Measurements from ENCODE around the gene EMILIN1.

EMILIN1 gene

GRCh38 chr2:27038631-27039339 is 39.6 kb upstream of the EMILIN1 start:
- peaks cover 11 to 83% (median 60%) of the 10 kb centered on the region in 4 experiments for H3K36me3 ChIP-seq (ENCODE audit: control insufficient read depth in 4 of 4, insufficient read depth in 4 of 4, low read length in 3 of 4)
- no peak overlapping the region for H3K4me3 ChIP-seq (ENCODE audit: control insufficient read depth in 1 of 7, extremely low read depth in 1 of 7, insufficient read depth in 4 of 7, low read depth in 2 of 7, low read length in 6 of 7)
- ChIA-PET POLR2A (interaction anchor here (1.3 kb wide), 1 partner anchor 77 kb away, joined by 4 read pairs; no protein-coding TSS in a partner anchor), CTCF (interaction anchor here (0.5 to 8.5 kb wide), 8 partner anchors 10 to 53 kb away, joined by 3 to 76 read pairs (median 3); partner anchors contain the start of gene AGBL5)
- no peaks in the 10 kb centered on the region for H3K9me3 ChIP-seq (ENCODE audit: control extremely low read depth in 1 of 5, control insufficient read depth in 4 of 5, insufficient read depth in 2 of 5, low read depth in 1 of 5, low read length in 4 of 5)
- H3K4me1 ChIP-seq (ENCODE audit: control extremely low read depth in 1 of 4, control insufficient read depth in 4 of 4, insufficient read depth in 4 of 4, low read length in 3 of 4), result peaks cover 0 to 6% (median 4%) of the 10 kb centered on the region in 4 experiments
- no peak for DNase-seq
- WGBS (ENCODE audit: insufficient coverage), result 96% methylated on average over 15 of the region's 17 CpGs
- no peaks in the 10 kb centered on the region for H3K27me3 ChIP-seq (replicated peaks in 2 of 5; ENCODE audit: control insufficient read depth in 4 of 5, insufficient read depth in 5 of 5, low read length in 4 of 5)
- H3K27ac ChIP-seq (ENCODE audit: insufficient read depth in 1 of 2, low read depth in 1 of 2, low read length in 2 of 2, poor library complexity in 1 of 2, severe bottlenecking in 2 of 2), result no peak overlapping the region

- H3K36me3 ChIP-seq (ENCODE audit: control insufficient read depth in 4 of 4, insufficient read depth in 4 of 4, low read length in 3 of 4), result peaks cover 11 to 83% (median 60%) of the 10 kb centered on the region in 4 experiments
- H3K4me1 ChIP-seq (ENCODE audit: control extremely low read depth in 1 of 4, control insufficient read depth in 4 of 4, insufficient read depth in 4 of 4, low read length in 3 of 4), result no peaks in the 10 kb centered on the region
- whole genome bisulfite sequencing (ENCODE audit: insufficient coverage), result 95% methylated on average over 3 of the region's 6 CpGs
- H3K4me3 ChIP-seq (ENCODE audit: control insufficient read depth in 1 of 7, extremely low read depth in 1 of 7, insufficient read depth in 4 of 7, low read depth in 2 of 7, low read length in 6 of 7), result no peak overlapping the region
- ChIA-PET POLR2A (interaction anchor here (1.3 kb wide), 1 partner anchor 78 kb away, joined by 4 read pairs; no protein-coding TSS in a partner anchor), CTCF (interaction anchor here (0.5 to 8.5 kb wide), 6 partner anchors 9 to 43 kb away, joined by 3 to 76 read pairs (median 3); partner anchors contain the start of gene AGBL5)
- DNase-seq, result no peak
- no peaks in the 10 kb centered on the region for H3K27me3 ChIP-seq (replicated peaks in 2 of 5; ENCODE audit: control insufficient read depth in 4 of 5, insufficient read depth in 5 of 5, low read length in 4 of 5)
- no peaks in the 10 kb centered on the region for H3K9me3 ChIP-seq (ENCODE audit: control extremely low read depth in 1 of 5, control insufficient read depth in 4 of 5, insufficient read depth in 2 of 5, low read depth in 1 of 5, low read length in 4 of 5)
- H3K27ac ChIP-seq (ENCODE audit: insufficient read depth in 1 of 2, low read depth in 1 of 2, low read length in 2 of 2, poor library complexity in 1 of 2, severe bottlenecking in 2 of 2), result no peak overlapping the region
These were observed 39.0 kb upstream of the EMILIN1 start for GRCh38 chr2:27039426-27039825.

GRCh38 chr2:27039871-27040270 is 38.5 kb upstream of the EMILIN1 start:
- H3K4me3 ChIP-seq (ENCODE audit: control insufficient read depth in 1 of 7, extremely low read depth in 1 of 7, insufficient read depth in 4 of 7, low read depth in 2 of 7, low read length in 6 of 7), result no peak overlapping the region
- POLR2A ChIA-PET, result interaction anchor here (1.3 kb wide), 1 partner anchor 78 kb away, joined by 4 read pairs; no protein-coding TSS in a partner anchor

GRCh38 chr2:27040282-27040681 is 38.1 kb upstream of the EMILIN1 start:
- H3K4me1 ChIP-seq (ENCODE audit: control extremely low read depth in 1 of 4, control insufficient read depth in 4 of 4, insufficient read depth in 4 of 4, low read length in 3 of 4), result no peaks in the 10 kb centered on the region
- H3K4me3 ChIP-seq (ENCODE audit: control insufficient read depth in 1 of 7, extremely low read depth in 1 of 7, insufficient read depth in 4 of 7, low read depth in 2 of 7, low read length in 6 of 7), result no peak overlapping the region
- H3K27me3 ChIP-seq (replicated peaks in 2 of 5; ENCODE audit: control insufficient read depth in 4 of 5, insufficient read depth in 5 of 5, low read length in 4 of 5), result no peaks in the 10 kb centered on the region
- H3K9me3 ChIP-seq (ENCODE audit: control extremely low read depth in 1 of 5, control insufficient read depth in 4 of 5, insufficient read depth in 2 of 5, low read depth in 1 of 5, low read length in 4 of 5), result no peaks in the 10 kb centered on the region
- DNase-seq, result no peak
- peaks cover 11 to 79% (median 58%) of the 10 kb centered on the region in 4 experiments for H3K36me3 ChIP-seq (ENCODE audit: control insufficient read depth in 4 of 4, insufficient read depth in 4 of 4, low read length in 3 of 4)
- ChIA-PET CTCF (interaction anchor here (1.2 to 8.5 kb wide), 3 partner anchors 8 to 41 kb away, joined by 3 to 76 read pairs (median 3); partner anchors contain the start of gene AGBL5), POLR2A (no interaction called here)
- WGBS (ENCODE audit: insufficient coverage), result 97% methylated on average over 7 of the region's 8 CpGs
- H3K27ac ChIP-seq (ENCODE audit: insufficient read depth in 1 of 2, low read depth in 1 of 2, low read length in 2 of 2, poor library complexity in 1 of 2, severe bottlenecking in 2 of 2), result no peak overlapping the region

More at GRCh38 chr2:27039871-27040270, 38.5 kb upstream of the EMILIN1 start:
- no peak overlapping the region for H3K27ac ChIP-seq (ENCODE audit: insufficient read depth in 1 of 2, low read depth in 1 of 2, low read length in 2 of 2, poor library complexity in 1 of 2, severe bottlenecking in 2 of 2)
- WGBS (ENCODE audit: insufficient coverage), result 100% methylated on average over 4 of the region's 7 CpGs
- H3K27me3 ChIP-seq (replicated peaks in 2 of 5; ENCODE audit: control insufficient read depth in 4 of 5, insufficient read depth in 5 of 5, low read length in 4 of 5), result no peaks in the 10 kb centered on the region
- DNase-seq, result no peak
- no peaks in the 10 kb centered on the region for H3K4me1 ChIP-seq (ENCODE audit: control extremely low read depth in 1 of 4, control insufficient read depth in 4 of 4, insufficient read depth in 4 of 4, low read length in 3 of 4)
- no peaks in the 10 kb centered on the region for H3K9me3 ChIP-seq (ENCODE audit: control extremely low read depth in 1 of 5, control insufficient read depth in 4 of 5, insufficient read depth in 2 of 5, low read depth in 1 of 5, low read length in 4 of 5)
- CTCF ChIA-PET, result interaction anchor here (1.0 to 8.5 kb wide), 4 partner anchors 9 to 41 kb away, joined by 3 to 76 read pairs (median 4); partner anchors contain the start of gene AGBL5
- peaks cover 11 to 83% (median 60%) of the 10 kb centered on the region in 4 experiments for H3K36me3 ChIP-seq (ENCODE audit: control insufficient read depth in 4 of 4, insufficient read depth in 4 of 4, low read length in 3 of 4)

- POLR2A ChIA-PET, result no interaction called here
- DNase-seq, result no peak
- peaks cover 3 to 64% (median 44%) of the 10 kb centered on the region in 4 experiments for H3K36me3 ChIP-seq (ENCODE audit: control insufficient read depth in 4 of 4, insufficient read depth in 4 of 4, low read length in 3 of 4)
- WGBS (ENCODE audit: insufficient coverage), result 97% methylated on average over 4 of the region's 5 CpGs
- H3K27ac ChIP-seq (ENCODE audit: insufficient read depth in 1 of 2, low read depth in 1 of 2, low read length in 2 of 2, poor library complexity in 1 of 2, severe bottlenecking in 2 of 2), result peak overlapping the region in 1 of 2 experiments; percentile 22
- no peaks in the 10 kb centered on the region for H3K27me3 ChIP-seq (replicated peaks in 2 of 5; ENCODE audit: control insufficient read depth in 4 of 5, insufficient read depth in 5 of 5, low read length in 4 of 5)
- CTCF ChIA-PET, result no interaction called here
- H3K4me3 ChIP-seq (ENCODE audit: control insufficient read depth in 1 of 7, extremely low read depth in 1 of 7, insufficient read depth in 4 of 7, low read depth in 2 of 7, low read length in 6 of 7), result no peak overlapping the region
- no peaks in the 10 kb centered on the region for H3K4me1 ChIP-seq (ENCODE audit: control extremely low read depth in 1 of 4, control insufficient read depth in 4 of 4, insufficient read depth in 4 of 4, low read length in 3 of 4)
- no peaks in the 10 kb centered on the region for H3K9me3 ChIP-seq (ENCODE audit: control extremely low read depth in 1 of 5, control insufficient read depth in 4 of 5, insufficient read depth in 2 of 5, low read depth in 1 of 5, low read length in 4 of 5)
These were observed 36.7 kb upstream of the EMILIN1 start for GRCh38 chr2:27041752-27042151.

- ChIA-PET CTCF (no interaction called here), POLR2A (no interaction called here)
- peaks cover 3 to 59% (median 40%) of the 10 kb centered on the region in 4 experiments for H3K36me3 ChIP-seq (ENCODE audit: control insufficient read depth in 4 of 4, insufficient read depth in 4 of 4, low read length in 3 of 4)
- peak overlapping the region in 1 of 2 experiments; percentile 22 for H3K27ac ChIP-seq (ENCODE audit: insufficient read depth in 1 of 2, low read depth in 1 of 2, low read length in 2 of 2, poor library complexity in 1 of 2, severe bottlenecking in 2 of 2)
- no peak for DNase-seq
- no peaks in the 10 kb centered on the region for H3K27me3 ChIP-seq (replicated peaks in 2 of 5; ENCODE audit: control insufficient read depth in 4 of 5, insufficient read depth in 5 of 5, low read length in 4 of 5)
- H3K9me3 ChIP-seq (ENCODE audit: control extremely low read depth in 1 of 5, control insufficient read depth in 4 of 5, insufficient read depth in 2 of 5, low read depth in 1 of 5, low read length in 4 of 5), result no peaks in the 10 kb centered on the region
- WGBS (ENCODE audit: insufficient coverage), result 93% methylated on average over 10 of the region's 10 CpGs
- no peaks in the 10 kb centered on the region for H3K4me1 ChIP-seq (ENCODE audit: control extremely low read depth in 1 of 4, control insufficient read depth in 4 of 4, insufficient read depth in 4 of 4, low read length in 3 of 4)
- H3K4me3 ChIP-seq (ENCODE audit: control insufficient read depth in 1 of 7, extremely low read depth in 1 of 7, insufficient read depth in 4 of 7, low read depth in 2 of 7, low read length in 6 of 7), result no peak overlapping the region
These were observed 36.2 kb upstream of the EMILIN1 start for GRCh38 chr2:27042159-27042661.

All from common myeloid progenitor, CD34-positive (primary cell).